ENCODE measurements around the gene SYT9. TPM values are rescaled to one million over a fixed set of nuclear protein-coding genes. Genes with fewer than 3 reads are reported as not detected.

SYT9 gene, protein sequence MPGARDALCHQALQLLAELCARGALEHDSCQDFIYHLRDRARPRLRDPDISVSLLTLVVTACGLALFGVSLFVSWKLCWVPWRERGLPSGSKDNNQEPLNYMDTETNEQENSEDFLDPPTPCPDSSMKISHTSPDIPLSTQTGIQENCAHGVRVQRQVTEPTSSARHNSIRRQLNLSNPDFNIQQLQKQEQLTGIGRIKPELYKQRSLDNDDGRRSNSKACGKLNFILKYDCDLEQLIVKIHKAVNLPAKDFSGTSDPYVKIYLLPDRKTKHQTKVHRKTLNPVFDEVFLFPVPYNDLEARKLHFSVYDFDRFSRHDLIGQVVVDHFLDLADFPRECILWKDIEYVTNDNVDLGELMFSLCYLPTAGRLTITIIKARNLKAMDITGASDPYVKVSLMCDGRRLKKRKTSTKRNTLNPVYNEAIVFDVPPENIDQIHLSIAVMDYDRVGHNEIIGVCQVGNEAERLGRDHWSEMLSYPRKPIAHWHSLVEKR
- under 1 TPM in 1 of 2 donors, not detected in 1; 0.12 TPM for total RNA-seq
- under 1 TPM in 1 of 2 donors, not detected in 1; 0.01 TPM for polyA plus RNA-seq
- long read RNA-seq, donor 1, result 0 reads
- long read RNA-seq, donor 2, result 0 reads
- long read RNA-seq, donor 3, result 0 reads
- long read RNA-seq, donor 4, result 0 reads
- long read RNA-seq, donor 5, result 0 reads

GRCh38 chr11:7251836-7252682 is at the start of gene SYT9:
TSS of gene SYT9 (plus strand) at chr11:7251904. CDS start at chr11:7252187, 283 bp downstream.
- TF ChIP-seq, protein P1, sequence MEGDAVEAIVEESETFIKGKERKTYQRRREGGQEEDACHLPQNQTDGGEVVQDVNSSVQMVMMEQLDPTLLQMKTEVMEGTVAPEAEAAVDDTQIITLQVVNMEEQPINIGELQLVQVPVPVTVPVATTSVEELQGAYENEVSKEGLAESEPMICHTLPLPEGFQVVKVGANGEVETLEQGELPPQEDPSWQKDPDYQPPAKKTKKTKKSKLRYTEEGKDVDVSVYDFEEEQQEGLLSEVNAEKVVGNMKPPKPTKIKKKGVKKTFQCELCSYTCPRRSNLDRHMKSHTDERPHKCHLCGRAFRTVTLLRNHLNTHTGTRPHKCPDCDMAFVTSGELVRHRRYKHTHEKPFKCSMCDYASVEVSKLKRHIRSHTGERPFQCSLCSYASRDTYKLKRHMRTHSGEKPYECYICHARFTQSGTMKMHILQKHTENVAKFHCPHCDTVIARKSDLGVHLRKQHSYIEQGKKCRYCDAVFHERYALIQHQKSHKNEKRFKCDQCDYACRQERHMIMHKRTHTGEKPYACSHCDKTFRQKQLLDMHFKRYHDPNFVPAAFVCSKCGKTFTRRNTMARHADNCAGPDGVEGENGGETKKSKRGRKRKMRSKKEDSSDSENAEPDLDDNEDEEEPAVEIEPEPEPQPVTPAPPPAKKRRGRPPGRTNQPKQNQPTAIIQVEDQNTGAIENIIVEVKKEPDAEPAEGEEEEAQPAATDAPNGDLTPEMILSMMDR (IDR thresholded peaks at IDR 0.05; ENCODE audit: control extremely low read depth, extremely low read depth), result no peak
- Histone ChIP-seq H3K9ac (ENCODE audit: insufficient read depth in 1 of 2, low read length in 2 of 2) (no peak within 1 kb of the TSS), H3K27ac (ENCODE audit: low read depth in 1 of 2, low read length in 1 of 2) (no peak within 1 kb of the TSS), H3K4me3 (peak within 1 kb of the TSS; percentile 32), H3K27me3 (ENCODE audit: control insufficient read depth in 3 of 3, insufficient read depth in 3 of 3, low read length in 2 of 3) (peaks cover 4 to 57% (median 33%) of the 10 kb centered on the region in 3 donors), H3K9me3 (ENCODE audit: control insufficient read depth in 4 of 4, insufficient read depth in 3 of 4, low read length in 3 of 4) (no peaks in the 10 kb centered on the region), H3K4me1 (ENCODE audit: control insufficient read depth in 5 of 5, insufficient read depth in 5 of 5, low read length in 5 of 5) (peaks cover 0 to 11% (median 0%) of the 10 kb centered on the region in 5 donors), H3K36me3 (ENCODE audit: control insufficient read depth in 4 of 4, insufficient read depth in 4 of 4, low read length in 4 of 4) (no peaks in the 10 kb centered on the region)
- WGBS, 2 donors, result 2 to 3% methylated on average over 72 to 84 of the region's 84 CpGs
- ATAC-seq (ENCODE audit: insufficient read depth, low FRiP score) (peak; percentile 80), DNase-seq (peak; percentile 29 to 57 (median 51))

DNA sequence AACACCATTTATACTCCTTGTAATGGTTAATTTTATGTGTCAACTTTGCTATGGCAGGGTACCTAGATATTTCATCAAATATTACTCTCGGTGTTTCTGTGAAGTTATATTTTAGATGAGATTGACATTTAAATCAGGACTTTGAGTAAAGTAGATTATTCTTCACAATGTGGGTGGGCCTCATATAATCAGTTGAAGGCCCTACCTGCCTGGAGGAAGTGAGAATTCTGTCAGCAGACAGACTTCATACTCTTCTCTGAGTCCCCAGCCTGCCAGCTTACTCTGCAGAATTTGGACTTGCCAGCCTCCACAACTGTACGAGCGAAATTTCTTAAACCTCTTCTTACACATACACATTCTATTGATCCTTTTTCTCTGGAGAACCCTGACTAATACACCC is 49.3 kb upstream of the SYT9 start:
- DNase-seq, result no peak
- Histone ChIP-seq H3K27me3 (ENCODE audit: control insufficient read depth in 3 of 3, insufficient read depth in 3 of 3, low read length in 2 of 3) (peaks cover 0 to 2% (median 0%) of the 10 kb centered on the region in 3 donors), H3K4me3 (no peak overlapping the region), H3K27ac (ENCODE audit: low read depth in 1 of 2, low read length in 1 of 2) (no peak overlapping the region), H3K36me3 (ENCODE audit: control insufficient read depth in 4 of 4, insufficient read depth in 4 of 4, low read length in 4 of 4) (no peaks in the 10 kb centered on the region), H3K4me1 (ENCODE audit: control insufficient read depth in 5 of 5, insufficient read depth in 5 of 5, low read length in 5 of 5) (no peaks in the 10 kb centered on the region), H3K9ac (ENCODE audit: insufficient read depth in 1 of 2, low read length in 2 of 2) (no peak overlapping the region), H3K9me3 (ENCODE audit: control insufficient read depth in 4 of 4, insufficient read depth in 3 of 4, low read length in 3 of 4) (peaks cover 0 to 4% (median 0%) of the 10 kb centered on the region in 4 donors)
- TF ChIP-seq, protein P1 (IDR thresholded peaks at IDR 0.05; ENCODE audit: control extremely low read depth, extremely low read depth), result no peak
- WGBS, 2 donors, result 96 to 97% methylated on average over 3 of the region's 3 CpGs
- ATAC-seq (ENCODE audit: insufficient read depth, low FRiP score), result no peak

GRCh38 chr11:7204778-7205177 is 46.9 kb upstream of the SYT9 start:
- H3K9me3 ChIP-seq (ENCODE audit: control insufficient read depth in 4 of 4, insufficient read depth in 3 of 4, low read length in 3 of 4), result peaks cover 0 to 4% (median 0%) of the 10 kb centered on the region in 4 donors
- TF ChIP-seq, protein P1 (IDR thresholded peaks at IDR 0.05; ENCODE audit: control extremely low read depth, extremely low read depth), result no peak
- no peak overlapping the region for H3K27ac ChIP-seq (ENCODE audit: low read depth in 1 of 2, low read length in 1 of 2)
- peaks cover 0 to 2% (median 0%) of the 10 kb centered on the region in 3 donors for H3K27me3 ChIP-seq (ENCODE audit: control insufficient read depth in 3 of 3, insufficient read depth in 3 of 3, low read length in 2 of 3)
- no peaks in the 10 kb centered on the region for H3K4me1 ChIP-seq (ENCODE audit: control insufficient read depth in 5 of 5, insufficient read depth in 5 of 5, low read length in 5 of 5)
- ATAC-seq (ENCODE audit: insufficient read depth, low FRiP score) (no peak), DNase-seq (peak in 1 of 3 donors; percentile 2)
- no peak overlapping the region for H3K9ac ChIP-seq (ENCODE audit: insufficient read depth in 1 of 2, low read length in 2 of 2)
- no peaks in the 10 kb centered on the region for H3K36me3 ChIP-seq (ENCODE audit: control insufficient read depth in 4 of 4, insufficient read depth in 4 of 4, low read length in 4 of 4)
- WGBS, 2 donors, result 23 to 31% methylated on average over 4 of the region's 4 CpGs
- no peak overlapping the region for H3K4me3 ChIP-seq

Measured in lung (tissue), 16 donors.